Spleen (tissue), 7 donors: ENCODE results near the gene AKAP6.

Experiments used
- POLR2A ChIP-seq, 3 donors: fragments of 450-650 bp; IDR thresholded peaks; one replicate each; pipeline ENCODE4 v1.5.1; 2017; ENCODE audit warnings: antibody characterized with exemption in 3 of 3, mild to moderate bottlenecking in 1 of 3
- POLR2AphosphoS5 ChIP-seq, 3 donors: sonication (generic); formaldehyde crosslinking; IDR thresholded peaks; one replicate each; pipeline ENCODE4 v1.5.1; 2017; ENCODE audit warnings: antibody characterized with exemption in 3 of 3
- TF ChIP-seq, protein P1 (sequence below), 11 experiments: fragments of 200-600 bp in 7 of 11; fragments of 450-650 bp in 4 of 11; sonication (generic) in 4 of 11; IDR thresholded peaks in 8 of 11; conservative IDR thresholded peaks in 3 of 11; 1 replicate in 7 of 11; 2 replicates in 4 of 11; pipeline versions ENCODE4 v1.4.0 to v1.8.0; 2016 to 2021; ENCODE audit warnings: antibody characterized with exemption in 11 of 11, inconsistent platforms in 4 of 11, mild to moderate bottlenecking in 1 of 11
- donor health status: DM: no; HTN: no; CAD: no; lungs with moderate emphysema.
- donor health status: DM: no; HTN: no; CAD: no.
- donor health status: DM: no; HTN: no; CAD: no.

DNA sequence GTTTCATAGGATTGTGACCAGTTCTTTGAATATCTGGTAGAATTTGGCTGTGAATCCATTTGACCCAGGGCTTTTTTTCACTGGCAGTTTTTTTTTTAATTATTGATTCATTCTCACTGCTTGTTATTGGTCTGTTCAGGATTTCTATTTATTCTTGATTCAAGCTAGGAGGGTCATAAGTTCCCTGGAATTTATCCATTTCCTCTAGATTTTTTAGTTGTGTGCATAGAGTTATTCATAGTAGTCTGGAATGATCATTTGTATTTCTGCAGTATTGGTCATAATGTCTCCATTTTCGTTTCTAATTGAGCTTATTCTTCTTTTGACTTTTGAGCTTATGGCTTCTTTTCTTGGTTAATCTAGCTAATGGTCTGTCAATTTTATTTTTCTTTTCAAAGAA lies 291.6 kb downstream of the AKAP6 start:
- TF ChIP-seq POLR2AphosphoS5 (IDR thresholded peaks at IDR 0.05) (no peak), POLR2A (IDR thresholded peaks at IDR 0.05) (no peak)
- TF ChIP-seq, protein P1, sequence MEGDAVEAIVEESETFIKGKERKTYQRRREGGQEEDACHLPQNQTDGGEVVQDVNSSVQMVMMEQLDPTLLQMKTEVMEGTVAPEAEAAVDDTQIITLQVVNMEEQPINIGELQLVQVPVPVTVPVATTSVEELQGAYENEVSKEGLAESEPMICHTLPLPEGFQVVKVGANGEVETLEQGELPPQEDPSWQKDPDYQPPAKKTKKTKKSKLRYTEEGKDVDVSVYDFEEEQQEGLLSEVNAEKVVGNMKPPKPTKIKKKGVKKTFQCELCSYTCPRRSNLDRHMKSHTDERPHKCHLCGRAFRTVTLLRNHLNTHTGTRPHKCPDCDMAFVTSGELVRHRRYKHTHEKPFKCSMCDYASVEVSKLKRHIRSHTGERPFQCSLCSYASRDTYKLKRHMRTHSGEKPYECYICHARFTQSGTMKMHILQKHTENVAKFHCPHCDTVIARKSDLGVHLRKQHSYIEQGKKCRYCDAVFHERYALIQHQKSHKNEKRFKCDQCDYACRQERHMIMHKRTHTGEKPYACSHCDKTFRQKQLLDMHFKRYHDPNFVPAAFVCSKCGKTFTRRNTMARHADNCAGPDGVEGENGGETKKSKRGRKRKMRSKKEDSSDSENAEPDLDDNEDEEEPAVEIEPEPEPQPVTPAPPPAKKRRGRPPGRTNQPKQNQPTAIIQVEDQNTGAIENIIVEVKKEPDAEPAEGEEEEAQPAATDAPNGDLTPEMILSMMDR (IDR thresholded peaks at IDR 0.05 in 8 of 11, conservative IDR thresholded peaks at IDR 0.05 in 3 of 11), result no peak
